ENCODE measurements around the gene TRIM8. TPM values are rescaled to one million over a fixed set of nuclear protein-coding genes. Genes with fewer than 3 reads are reported as not detected.

TRIM8 gene
- total RNA-seq, 2 donors from 2014 or later = 148 to 222 TPM

- TF ChIP-seq POLR2A (IDR thresholded peaks at IDR 0.05) = no peak
- no peak for TF ChIP-seq POLR2AphosphoS5 (IDR thresholded peaks at IDR 0.05)
- TF ChIP-seq CTCF (IDR thresholded peaks at IDR 0.05) = no peak
- 72% methylated on average over 6 of the region's 6 CpGs for WGBS
- no peaks in the 10 kb centered on the region for H3K9me3 ChIP-seq
- H3K27me3 ChIP-seq (replicated peaks; ENCODE audit: insufficient read depth) = no peaks in the 10 kb centered on the region
- peaks cover 4% of the 10 kb centered on the region for H3K4me1 ChIP-seq (replicated peaks)
- no peaks in the 10 kb centered on the region for H3K36me3 ChIP-seq
- no peak for DNase-seq (ENCODE audit: low spot score)
- intact Hi-C loops (cut with DNase I) = no loop called here
- no peak overlapping the region for H3K4me3 ChIP-seq
- no peak overlapping the region for H3K27ac ChIP-seq
Measured at GRCh38 chr10:102630663-102631062, 13.6 kb upstream of the TRIM8 start.

GRCh38 chr10:102631525-102632393 is 12.5 kb upstream of the TRIM8 start:
- no peak for DNase-seq (ENCODE audit: low spot score)
- Histone ChIP-seq H3K27me3 (replicated peaks; ENCODE audit: insufficient read depth) (no peaks in the 10 kb centered on the region), H3K4me3 (no peak overlapping the region), H3K36me3 (no peaks in the 10 kb centered on the region), H3K27ac (no peak overlapping the region), H3K4me1 (replicated peaks) (peaks cover 4% of the 10 kb centered on the region), H3K9me3 (no peaks in the 10 kb centered on the region)
- TF ChIP-seq POLR2A (IDR thresholded peaks at IDR 0.05) (no peak), POLR2AphosphoS5 (IDR thresholded peaks at IDR 0.05) (no peak), CTCF (IDR thresholded peaks at IDR 0.05) (no peak)
- intact Hi-C loops (cut with DNase I) = no loop called here
- WGBS = 93% methylated on average over 10 of the region's 10 CpGs

DNA sequence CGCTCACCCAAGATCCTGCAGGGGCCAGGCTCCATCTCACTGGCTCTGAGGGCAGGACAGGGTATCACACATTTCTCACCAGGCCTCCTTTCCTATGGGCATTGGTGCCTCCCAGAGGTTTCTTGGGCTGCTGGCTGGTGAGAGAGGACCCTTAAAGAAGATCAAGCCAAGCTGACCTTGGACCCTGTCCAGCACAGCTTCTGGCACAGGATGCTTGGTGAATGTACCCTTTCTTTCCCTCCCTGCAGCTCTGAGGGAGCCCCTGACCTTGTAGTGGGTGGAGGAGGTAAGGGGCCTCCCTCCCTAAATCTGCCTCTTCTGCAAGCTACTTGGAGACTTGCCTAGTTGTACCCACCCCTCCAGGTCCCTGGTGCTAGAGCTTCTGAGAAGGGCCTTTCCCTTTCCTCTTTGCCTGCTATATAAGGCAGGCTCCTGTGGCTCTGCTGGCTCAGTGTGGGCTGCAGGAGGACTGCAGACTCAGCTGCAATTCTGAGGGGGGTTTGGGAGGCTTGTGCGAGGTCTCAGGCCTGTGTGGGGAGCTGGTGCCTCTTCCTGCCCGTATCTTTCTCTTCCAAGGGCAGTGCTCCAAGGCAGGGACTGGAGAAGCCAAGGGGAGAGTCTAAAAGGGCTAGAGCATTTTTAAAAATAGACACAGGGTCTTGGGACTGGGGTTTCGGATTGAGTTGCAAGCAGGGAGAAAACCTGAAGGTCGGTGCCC is 11.7 kb upstream of the TRIM8 start:
- TF ChIP-seq CTCF (IDR thresholded peaks at IDR 0.05) = no peak
- no peak for TF ChIP-seq POLR2AphosphoS5 (IDR thresholded peaks at IDR 0.05)
- TF ChIP-seq POLR2A (IDR thresholded peaks at IDR 0.05) = no peak
- 37% methylated on average over 5 of the region's 5 CpGs for WGBS
- H3K4me3 ChIP-seq = no peak overlapping the region
- H3K27ac ChIP-seq = no peak overlapping the region
- no peaks in the 10 kb centered on the region for H3K27me3 ChIP-seq (replicated peaks; ENCODE audit: insufficient read depth)
- intact Hi-C loops (cut with DNase I) = no loop called here
- H3K4me1 ChIP-seq (replicated peaks) = no peaks in the 10 kb centered on the region
- H3K9me3 ChIP-seq = no peaks in the 10 kb centered on the region
- no peak for DNase-seq (ENCODE audit: low spot score)
- no peaks in the 10 kb centered on the region for H3K36me3 ChIP-seq

- no peaks in the 10 kb centered on the region for H3K4me1 ChIP-seq (replicated peaks)
- no peak overlapping the region for H3K4me3 ChIP-seq
- H3K9me3 ChIP-seq = no peaks in the 10 kb centered on the region
- no peaks in the 10 kb centered on the region for H3K36me3 ChIP-seq
- TF ChIP-seq POLR2A (IDR thresholded peaks at IDR 0.05) (no peak), CTCF (IDR thresholded peaks at IDR 0.05) (no peak), POLR2AphosphoS5 (IDR thresholded peaks at IDR 0.05) (no peak)
- no peak overlapping the region for H3K27ac ChIP-seq
- no peaks in the 10 kb centered on the region for H3K27me3 ChIP-seq (replicated peaks; ENCODE audit: insufficient read depth)
- 28% methylated on average over 6 of the region's 6 CpGs for WGBS
- intact Hi-C loops (cut with DNase I) = no loop called here
- DNase-seq (ENCODE audit: low spot score) = no peak
Measured at GRCh38 chr10:102633287-102633686, 11.0 kb upstream of the TRIM8 start.

All from prostate gland (tissue), 2 donors.